ENCODE measurements around the gene CENPB.

Gene CENPB

DNA sequence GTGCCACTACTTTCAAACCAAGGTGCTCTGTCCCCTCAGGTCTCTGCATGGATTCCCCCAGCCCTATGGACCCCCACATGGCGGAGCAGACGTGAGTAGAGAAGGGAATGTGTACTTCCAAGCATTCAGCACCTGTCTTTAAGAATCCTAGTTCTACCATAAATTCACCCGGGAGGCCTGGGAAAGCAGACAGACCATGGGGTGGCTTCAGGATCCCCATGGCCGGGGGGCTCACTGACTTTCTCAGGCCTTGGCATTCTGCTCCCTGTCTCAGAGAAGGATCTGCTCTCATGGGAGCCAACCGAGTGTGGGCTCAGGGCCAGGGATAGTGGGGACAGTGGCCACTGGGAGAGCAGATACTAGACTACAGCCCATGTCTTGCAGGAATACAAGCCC is 11.8 kb upstream of the CENPB start:
- peak overlapping the region; percentile 58 for H3K4me3 ChIP-seq (ENCODE audit: low read depth, low read length)
- no peak for TF ChIP-seq CTCF (IDR thresholded peaks at IDR 0.05; ENCODE audit: low read depth, low read length, missing control alignments)
- DNase-seq (ENCODE audit: low read depth): no peak
- in situ Hi-C loops (cut with HindIII; ENCODE audit: low sequenced_read_pairs): no loop called here

GRCh38 chr20:3797592-3798372 is 11.2 kb upstream of the CENPB start:
- peak overlapping the region; percentile 58 for H3K4me3 ChIP-seq (ENCODE audit: low read depth, low read length)
- in situ Hi-C loops (cut with HindIII; ENCODE audit: low sequenced_read_pairs): no loop called here
- no peak for TF ChIP-seq CTCF (IDR thresholded peaks at IDR 0.05; ENCODE audit: low read depth, low read length, missing control alignments)
- no peak for DNase-seq (ENCODE audit: low read depth)

DNA sequence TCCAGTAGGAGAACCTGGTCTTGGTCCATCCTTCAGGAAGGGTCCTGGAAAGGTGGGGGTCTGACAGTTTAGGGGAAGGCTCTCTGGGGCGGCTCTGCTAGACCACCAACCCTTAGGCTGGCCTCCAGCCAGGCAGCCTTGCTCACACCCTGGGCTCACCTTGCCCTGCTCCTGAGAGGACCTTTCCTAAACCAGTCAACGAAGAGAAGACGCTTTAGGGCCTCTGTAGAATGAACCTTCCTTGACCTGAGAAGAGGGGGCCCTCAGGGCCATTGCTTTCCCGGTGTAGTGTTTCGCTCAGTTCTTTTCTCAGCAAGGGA is 10.6 kb upstream of the CENPB start:
- no peak for DNase-seq (ENCODE audit: low read depth)
- H3K4me3 ChIP-seq (ENCODE audit: low read depth, low read length): peak overlapping the region; percentile 58
- no peak for TF ChIP-seq CTCF (IDR thresholded peaks at IDR 0.05; ENCODE audit: low read depth, low read length, missing control alignments)
- in situ Hi-C loops (cut with HindIII; ENCODE audit: low sequenced_read_pairs): no loop called here

GRCh38 chr20:3796477-3797225 is 10.1 kb upstream of the CENPB start:
- no peak for DNase-seq (ENCODE audit: low read depth)
- in situ Hi-C loops (cut with HindIII; ENCODE audit: low sequenced_read_pairs): no loop called here
- no peak for TF ChIP-seq CTCF (IDR thresholded peaks at IDR 0.05; ENCODE audit: low read depth, low read length, missing control alignments)
- peak overlapping the region; percentile 58 for H3K4me3 ChIP-seq (ENCODE audit: low read depth, low read length)

DNA sequence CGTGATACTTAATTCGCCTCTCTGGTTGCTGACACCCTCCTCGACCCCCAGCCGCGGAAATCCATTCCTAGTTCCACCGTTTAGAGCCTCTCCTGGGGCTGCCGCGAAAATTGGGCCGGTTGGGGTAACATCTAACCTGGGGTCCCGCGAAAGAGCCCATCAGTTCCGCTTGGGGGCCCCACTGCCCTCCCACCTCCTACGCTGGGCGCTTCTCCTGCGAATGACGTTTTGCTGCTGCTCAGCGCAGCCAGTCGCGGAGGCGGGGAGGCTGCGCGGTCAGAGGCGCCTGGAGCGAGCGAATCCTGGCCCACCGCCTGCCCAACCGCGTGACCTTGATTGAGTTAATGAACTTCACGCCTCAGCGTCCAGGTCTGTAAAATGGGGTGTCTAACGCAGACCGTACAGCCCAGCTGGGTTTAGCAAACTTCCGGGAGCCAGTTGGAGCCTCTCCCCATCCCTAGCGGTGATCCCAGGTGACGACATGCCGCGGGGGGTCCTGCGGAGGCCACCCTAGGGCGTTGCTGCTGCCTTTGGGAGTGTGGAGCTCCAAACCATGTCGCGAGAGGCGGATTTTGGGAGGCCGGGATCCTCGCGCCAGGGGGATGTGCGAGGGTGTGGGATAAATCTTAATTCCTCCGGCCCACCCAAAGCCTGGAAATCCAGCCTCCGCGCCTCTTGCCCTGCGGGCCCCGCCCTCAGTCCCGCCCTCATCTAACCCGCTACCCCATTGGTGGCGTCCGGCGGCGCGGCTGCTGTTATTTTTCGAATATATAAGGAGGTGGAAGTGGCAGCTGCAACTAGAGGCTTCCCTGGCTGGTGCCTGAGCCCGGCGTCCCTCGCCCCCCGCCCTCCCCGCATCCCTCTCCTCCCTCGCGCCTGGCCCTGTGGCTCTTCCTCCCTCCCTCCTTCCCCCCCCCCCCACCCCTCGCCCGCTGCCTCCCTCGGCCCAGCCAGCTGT is 9.2 kb upstream of the CENPB start, which contains the start of gene CDC25B:
Gene CDC25B (plus strand): TSS at position 800 of the 958 bp plus-strand sequence. CDS start 222 bp downstream, outside the sequence.
- DNase-seq (ENCODE audit: low read depth): peak; percentile 66
- peak; percentile 46 for TF ChIP-seq CTCF (IDR thresholded peaks at IDR 0.05; ENCODE audit: low read depth, low read length, missing control alignments)
- in situ Hi-C loops (cut with HindIII; ENCODE audit: low sequenced_read_pairs): no loop called here
- H3K4me3 ChIP-seq (ENCODE audit: low read depth, low read length): peak within 1 kb of the TSS; percentile 58

Measured in astrocyte of the cerebellum (primary cell).